HL-60 (cell line): ENCODE data around the gene IPP.
"Not testable (repeated sequence)": the region's sequence is repeated elsewhere in the genome, so short reads cannot be mapped to it uniquely, and the experiment has no call there.

Source experiments
- CTCF ChIP-seq: IDR thresholded peaks from one replicate; pipeline ENCODE4 v1.5.1; 2011; ENCODE audit warnings: low read length, control low read depth, inconsistent platforms; ENCODE audit not compliant: insufficient read depth
- GABPA ChIP-seq: IDR thresholded peaks from 2 replicates; pipeline ENCODE4 v1.6.1; 2012; ENCODE audit warnings: low read depth
- POLR2AphosphoS5 ChIP-seq: IDR thresholded peaks from 2 replicates; pipeline ENCODE4 v1.6.1; 2012; ENCODE audit warnings: low read depth
- SPI1 ChIP-seq: IDR thresholded peaks from 2 replicates; pipeline ENCODE4 v1.6.1; 2012; ENCODE audit warnings: low read depth, mild to moderate bottlenecking, borderline replicate concordance
- TF ChIP-seq, protein P1 (sequence below): IDR thresholded peaks from 2 replicates; pipeline ENCODE4 v1.6.1; 2012; ENCODE audit warnings: low read depth; ENCODE audit not compliant: insufficient replicate concordance

- TF ChIP-seq CTCF, GABPA, POLR2AphosphoS5, SPI1: not testable (repeated sequence)
- TF ChIP-seq, protein P1, sequence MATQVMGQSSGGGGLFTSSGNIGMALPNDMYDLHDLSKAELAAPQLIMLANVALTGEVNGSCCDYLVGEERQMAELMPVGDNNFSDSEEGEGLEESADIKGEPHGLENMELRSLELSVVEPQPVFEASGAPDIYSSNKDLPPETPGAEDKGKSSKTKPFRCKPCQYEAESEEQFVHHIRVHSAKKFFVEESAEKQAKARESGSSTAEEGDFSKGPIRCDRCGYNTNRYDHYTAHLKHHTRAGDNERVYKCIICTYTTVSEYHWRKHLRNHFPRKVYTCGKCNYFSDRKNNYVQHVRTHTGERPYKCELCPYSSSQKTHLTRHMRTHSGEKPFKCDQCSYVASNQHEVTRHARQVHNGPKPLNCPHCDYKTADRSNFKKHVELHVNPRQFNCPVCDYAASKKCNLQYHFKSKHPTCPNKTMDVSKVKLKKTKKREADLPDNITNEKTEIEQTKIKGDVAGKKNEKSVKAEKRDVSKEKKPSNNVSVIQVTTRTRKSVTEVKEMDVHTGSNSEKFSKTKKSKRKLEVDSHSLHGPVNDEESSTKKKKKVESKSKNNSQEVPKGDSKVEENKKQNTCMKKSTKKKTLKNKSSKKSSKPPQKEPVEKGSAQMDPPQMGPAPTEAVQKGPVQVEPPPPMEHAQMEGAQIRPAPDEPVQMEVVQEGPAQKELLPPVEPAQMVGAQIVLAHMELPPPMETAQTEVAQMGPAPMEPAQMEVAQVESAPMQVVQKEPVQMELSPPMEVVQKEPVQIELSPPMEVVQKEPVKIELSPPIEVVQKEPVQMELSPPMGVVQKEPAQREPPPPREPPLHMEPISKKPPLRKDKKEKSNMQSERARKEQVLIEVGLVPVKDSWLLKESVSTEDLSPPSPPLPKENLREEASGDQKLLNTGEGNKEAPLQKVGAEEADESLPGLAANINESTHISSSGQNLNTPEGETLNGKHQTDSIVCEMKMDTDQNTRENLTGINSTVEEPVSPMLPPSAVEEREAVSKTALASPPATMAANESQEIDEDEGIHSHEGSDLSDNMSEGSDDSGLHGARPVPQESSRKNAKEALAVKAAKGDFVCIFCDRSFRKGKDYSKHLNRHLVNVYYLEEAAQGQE: not testable (repeated sequence)
These were observed 24.4 kb downstream of the IPP start for GRCh38 chr1:45726007-45726406.
